ENCODE data around the gene NT5C1A.

The NT5C1A gene

GRCh38 chr1:39689635-39690034 is 17.7 kb upstream of the NT5C1A start:
- DNase-seq (ENCODE audit: low read depth in 2 of 2): no peak

GRCh38 chr1:39689214-39689613 is 17.3 kb upstream of the NT5C1A start:
- DNase-seq (ENCODE audit: low read depth in 2 of 2): no peak

- DNase-seq (ENCODE audit: low read depth in 2 of 2): no peak
Measured at GRCh38 chr1:39688706-39689105, 16.8 kb upstream of the NT5C1A start.

GRCh38 chr1:39687243-39687642 is 15.3 kb upstream of the NT5C1A start:
- no peak for DNase-seq (ENCODE audit: low read depth in 2 of 2)

- no peak for DNase-seq (ENCODE audit: low read depth in 2 of 2)
Measured at GRCh38 chr1:39685071-39685470, 13.2 kb upstream of the NT5C1A start.

- no peak for DNase-seq (ENCODE audit: low read depth in 2 of 2)
Measured at GRCh38 chr1:39684313-39684664, 12.4 kb upstream of the NT5C1A start.

GRCh38 chr1:39683591-39684312 is 11.8 kb upstream of the NT5C1A start:
- no peak for DNase-seq (ENCODE audit: low read depth in 2 of 2)

GRCh38 chr1:39681999-39682398 is 10.1 kb upstream of the NT5C1A start:
- no peak for DNase-seq (ENCODE audit: low read depth in 2 of 2)

- no peak for DNase-seq (ENCODE audit: low read depth in 2 of 2)
Measured at GRCh38 chr1:39681294-39681693, 9.4 kb upstream of the NT5C1A start.

- DNase-seq (ENCODE audit: low read depth in 2 of 2): no peak
Measured at GRCh38 chr1:39680751-39681150, 8.8 kb upstream of the NT5C1A start.

GRCh38 chr1:39679821-39680220 is 7.9 kb upstream of the NT5C1A start:
- DNase-seq (ENCODE audit: low read depth in 2 of 2): no peak

- no peak for DNase-seq (ENCODE audit: low read depth in 2 of 2)
Measured at GRCh38 chr1:39678889-39679288, 7.0 kb upstream of the NT5C1A start.

GRCh38 chr1:39677645-39678044 is 5.7 kb upstream of the NT5C1A start:
- no peak for DNase-seq (ENCODE audit: low read depth in 2 of 2)

GRCh38 chr1:39676948-39677548 is 5.1 kb upstream of the NT5C1A start:
- DNase-seq (ENCODE audit: low read depth in 2 of 2): no peak

- no peak for DNase-seq (ENCODE audit: low read depth in 2 of 2)
Measured at GRCh38 chr1:39675220-39675619, 3.3 kb upstream of the NT5C1A start.

GRCh38 chr1:39673215-39673614 is 1.3 kb upstream of the NT5C1A start:
- DNase-seq (ENCODE audit: low read depth in 2 of 2): no peak

GRCh38 chr1:39672551-39672947 is 642 bp upstream of the NT5C1A start:
- DNase-seq (ENCODE audit: low read depth in 2 of 2): no peak

GRCh38 chr1:39671433-39671792 is 494 bp downstream of the NT5C1A start:
- no peak for DNase-seq (ENCODE audit: low read depth in 2 of 2)

GRCh38 chr1:39670689-39671088 is 1.2 kb downstream of the NT5C1A start:
- DNase-seq (ENCODE audit: low read depth in 2 of 2): no peak

- DNase-seq (ENCODE audit: low read depth in 2 of 2): no peak
Measured at GRCh38 chr1:39668894-39669293, 3.0 kb downstream of the NT5C1A start.

- DNase-seq (ENCODE audit: low read depth in 2 of 2): no peak
Measured at GRCh38 chr1:39668111-39668510, 3.8 kb downstream of the NT5C1A start.

GRCh38 chr1:39666772-39667171 is 5.1 kb downstream of the NT5C1A start:
- DNase-seq (ENCODE audit: low read depth in 2 of 2): no peak

- DNase-seq (ENCODE audit: low read depth in 2 of 2): no peak
Measured at GRCh38 chr1:39663559-39663958, 8.3 kb downstream of the NT5C1A start.

- DNase-seq (ENCODE audit: low read depth in 2 of 2): no peak
Measured at GRCh38 chr1:39662861-39663260, 9.0 kb downstream of the NT5C1A start.

Data from stimulated activated CD8-positive, alpha-beta memory T cell treated with anti-CD3 and anti-CD28 coated beads, Interleukin-7, amount 100 ng/mL, for 1 hour (primary cell).